ENCODE measurements around the gene IL2RA.
"Not testable (repeated sequence)": the region's sequence is repeated elsewhere in the genome, so short reads cannot be mapped to it uniquely, and the experiment has no call there.

The IL2RA gene

DNA sequence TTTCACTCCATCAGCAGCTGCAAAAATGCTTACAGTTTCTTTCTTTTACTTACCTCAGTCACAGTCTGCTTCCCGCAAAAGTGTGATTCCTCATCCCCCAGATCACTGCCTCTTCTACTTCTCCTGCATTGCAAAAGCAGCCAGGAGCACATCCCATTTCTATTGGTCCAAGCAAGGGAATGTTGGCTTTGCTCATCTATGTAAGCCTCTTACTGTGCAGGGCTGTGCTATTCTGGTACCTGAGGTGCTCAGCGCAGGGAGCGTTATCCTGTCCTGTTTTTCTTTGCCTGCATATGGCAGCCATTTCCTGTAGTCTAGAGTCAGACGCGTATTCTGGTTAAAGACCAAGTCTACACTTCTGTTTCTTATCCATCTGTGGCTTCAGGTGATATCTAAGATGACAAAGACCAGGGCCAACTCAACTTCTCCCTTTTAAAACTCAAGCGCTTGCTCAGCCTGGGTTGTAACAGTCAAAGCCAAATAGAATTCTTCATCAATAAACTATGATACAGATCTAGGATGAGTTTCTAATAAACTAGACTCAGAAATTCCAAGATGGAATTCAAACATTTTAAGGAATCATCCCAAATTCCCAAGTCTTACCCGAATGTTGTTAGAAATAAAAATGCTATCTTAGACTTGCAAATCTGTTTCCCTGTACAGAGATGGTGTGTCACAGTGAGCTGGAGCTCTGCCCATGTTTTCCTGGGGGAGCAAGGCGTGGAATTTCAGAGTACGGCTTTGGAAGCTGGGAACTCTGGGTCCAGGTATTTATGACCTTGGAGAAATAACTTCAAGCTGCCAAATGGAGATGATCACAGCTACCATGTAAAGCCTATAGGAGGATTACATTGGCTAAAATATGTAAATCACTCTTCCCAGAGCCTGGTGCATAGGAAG is 20.6 kb upstream of the IL2RA start:
- DNase-seq = no peak

- DNase-seq = no peak
Measured at GRCh38 chr10:6080417-6080973, 18.3 kb upstream of the IL2RA start.

DNA sequence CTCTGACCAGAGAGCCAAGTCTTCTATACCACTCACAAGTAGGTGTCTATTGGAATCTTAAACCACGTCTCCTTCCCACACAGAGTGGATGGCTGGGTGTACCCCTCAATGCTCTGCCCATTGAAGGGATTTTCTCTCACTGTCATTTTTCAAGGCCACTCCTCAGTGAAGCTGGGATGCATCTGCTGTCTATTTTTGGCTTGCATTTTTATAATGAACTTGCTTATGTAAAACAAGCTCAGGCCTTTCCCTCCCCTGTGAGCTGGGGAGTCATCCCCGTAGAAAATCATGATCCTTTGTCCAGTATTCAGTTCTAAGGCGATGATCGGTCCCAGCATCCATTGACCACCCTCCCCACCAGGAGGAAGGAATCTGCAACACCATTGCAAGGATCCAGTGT is 16.9 kb upstream of the IL2RA start:
- no peak for DNase-seq

DNA sequence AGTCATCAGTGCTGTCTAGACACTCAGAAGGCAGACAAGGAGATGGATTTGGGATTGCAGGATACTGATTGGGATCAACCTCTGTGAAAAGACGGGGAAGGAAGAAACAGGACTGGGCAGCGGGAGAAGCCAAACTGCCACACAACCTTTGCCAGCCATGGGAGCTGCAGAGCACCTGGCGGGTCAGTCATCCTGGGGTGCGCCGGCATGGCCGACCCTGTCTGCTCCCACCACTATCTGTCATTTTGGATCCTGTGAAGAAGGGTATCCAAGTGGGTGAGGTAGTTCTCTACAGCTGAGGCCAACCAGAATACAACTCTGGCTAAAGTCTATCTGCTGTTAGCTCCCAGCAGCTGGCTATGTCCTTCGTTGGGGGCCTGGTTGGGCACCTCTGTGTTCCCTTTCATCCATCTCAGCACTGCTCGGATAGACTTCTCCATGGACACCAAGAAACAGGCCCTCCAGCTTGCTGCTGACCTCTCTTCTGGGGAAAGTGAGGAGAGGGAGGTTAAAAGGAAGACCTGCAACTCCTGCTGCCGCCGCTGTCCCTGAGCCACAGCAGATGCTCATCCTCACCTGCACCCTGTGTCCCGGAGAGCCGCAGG is 15.0 kb upstream of the IL2RA start:
- DNase-seq = no peak

DNA sequence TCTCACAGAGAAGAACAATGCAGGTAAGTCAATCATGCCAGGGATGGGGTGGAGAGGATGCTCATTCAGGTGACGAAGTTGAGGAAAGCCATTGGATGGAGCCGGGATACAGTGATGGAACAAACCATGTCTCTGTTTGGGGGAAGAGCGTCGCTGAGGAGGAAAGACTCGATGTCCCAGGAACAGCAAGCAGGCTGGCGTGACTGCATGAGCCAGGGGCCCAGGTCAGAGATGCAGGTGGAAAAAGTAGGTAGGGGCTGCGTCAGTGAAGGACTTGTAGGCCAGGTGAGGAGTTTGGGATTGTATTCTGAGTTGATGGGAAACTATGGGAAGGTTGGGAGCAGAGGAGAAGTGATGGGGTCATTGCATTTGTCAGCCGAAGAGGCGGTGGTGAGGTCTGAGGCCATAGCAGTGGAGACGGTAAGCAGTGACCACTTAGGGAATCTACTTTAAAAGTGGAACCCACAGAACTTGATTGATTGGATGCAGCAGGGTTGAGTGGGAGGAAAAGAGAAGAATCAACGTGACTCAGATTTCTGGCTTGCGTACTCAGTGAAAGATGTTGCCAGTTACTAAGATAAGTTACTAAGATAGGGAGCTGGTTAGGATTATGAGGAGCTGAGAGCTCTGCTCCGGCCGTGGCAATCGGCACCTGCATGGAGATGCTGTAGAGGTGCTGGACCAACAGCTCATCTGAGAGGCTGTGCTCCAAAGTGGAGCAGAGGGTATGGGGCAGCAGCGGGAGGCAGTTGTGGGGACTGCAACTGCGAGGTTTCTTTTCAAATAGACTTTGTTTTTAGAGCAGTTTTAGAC is 12.5 kb upstream of the IL2RA start:
- peak in 1 of 4 experiments; percentile 16 for DNase-seq

DNA sequence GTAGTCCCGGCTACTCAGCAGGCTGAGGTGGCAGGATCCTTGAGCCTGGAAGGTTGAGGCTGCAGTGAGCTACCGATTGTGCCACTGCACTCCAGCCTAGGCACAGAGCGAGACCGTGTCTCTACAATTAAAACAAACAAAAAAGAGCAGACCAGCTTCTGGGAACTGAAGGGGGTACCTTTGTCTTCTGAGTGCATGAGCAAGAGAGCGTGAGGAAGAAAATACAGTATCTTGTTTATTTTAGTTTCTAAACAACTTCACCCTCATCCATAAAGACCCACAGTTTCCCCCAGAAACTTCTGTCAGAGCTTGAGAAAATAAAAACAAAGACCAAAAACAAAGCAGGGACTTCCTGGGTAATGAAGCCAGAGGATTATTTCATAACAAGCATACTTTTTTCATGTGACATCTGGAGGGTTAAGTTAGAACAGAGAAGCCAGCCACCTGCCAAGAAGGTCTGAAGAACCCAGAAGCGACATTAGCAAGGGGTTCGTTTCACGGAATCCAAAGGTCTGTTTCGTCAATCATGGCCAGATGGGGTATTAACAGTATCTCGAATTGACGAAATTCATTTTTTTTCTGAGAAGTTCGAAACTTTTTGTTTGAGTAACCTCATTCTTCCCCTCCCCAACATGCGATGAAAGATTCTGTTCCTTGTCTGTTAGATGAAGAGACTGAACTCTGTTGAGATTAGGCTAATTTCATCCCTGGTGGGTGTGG is 10.2 kb upstream of the IL2RA start:
- DNase-seq = peak; percentile 26 to 36 (median 32)

GRCh38 chr10:6071181-6072175 is 9.3 kb upstream of the IL2RA start:
- DNase-seq = no peak

DNA sequence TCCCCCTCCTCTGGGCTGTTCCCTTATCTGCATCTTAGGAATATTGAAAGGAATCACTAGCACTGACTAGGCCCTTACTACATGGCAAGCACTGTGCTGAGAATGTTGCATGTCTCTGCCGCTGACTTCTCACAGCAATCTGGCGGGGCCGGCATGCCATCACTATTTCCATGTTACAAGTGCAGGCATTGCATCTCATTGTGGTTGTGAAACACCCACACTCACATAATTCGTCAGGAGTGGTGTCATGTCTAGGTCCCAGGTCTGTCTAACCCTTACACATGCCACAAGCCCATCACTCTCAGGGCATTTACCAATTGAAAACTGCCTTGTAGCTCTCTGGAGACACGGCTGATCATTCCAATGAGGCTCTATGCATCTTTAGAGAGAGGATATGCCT is 8.5 kb upstream of the IL2RA start:
- DNase-seq = peak in 2 of 4 experiments; percentile 37 to 66

DNA sequence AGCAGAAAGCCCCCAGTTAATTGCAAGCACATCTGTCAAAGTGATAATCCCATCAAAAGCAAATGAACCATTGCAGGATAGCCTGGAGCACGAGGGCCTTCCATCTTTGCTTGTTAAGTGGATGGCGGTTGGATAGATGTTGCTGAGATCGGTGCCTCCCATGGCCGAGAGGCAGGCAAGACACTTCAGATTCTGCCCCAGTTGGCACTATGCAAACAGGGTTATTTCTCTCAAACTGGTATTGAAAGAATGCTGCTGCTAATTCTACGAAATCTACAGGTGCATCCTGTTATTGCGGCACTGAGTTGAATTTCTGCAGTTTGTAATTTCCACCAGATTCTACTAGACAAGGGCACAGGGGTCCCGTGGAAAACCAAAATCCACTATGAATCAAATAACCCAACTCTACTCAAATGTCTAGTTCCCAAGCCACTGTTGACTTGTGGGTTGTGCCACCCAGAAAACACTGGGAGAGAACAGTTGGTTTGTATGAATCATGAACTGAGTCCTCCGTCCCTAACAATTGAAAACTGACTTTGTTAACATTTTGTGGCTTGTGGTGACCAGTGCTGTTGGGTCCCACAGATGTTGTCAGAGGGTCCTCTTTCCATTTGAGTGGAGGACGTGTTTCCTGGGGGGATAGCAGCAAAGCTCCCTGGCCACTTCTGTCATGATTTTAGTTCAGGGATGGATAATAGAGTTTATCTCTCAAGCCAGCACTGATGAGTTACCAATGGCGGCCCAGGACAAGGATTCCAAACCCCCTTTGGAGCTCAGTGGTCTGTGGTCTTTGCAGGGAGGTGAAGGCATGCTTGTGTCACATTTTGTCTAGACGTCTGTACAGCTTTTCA is 7.1 kb upstream of the IL2RA start:
- DNase-seq = peak in 2 of 4 experiments; percentile 43 to 52

- DNase-seq = peak in 1 of 4 experiments; percentile 28
Measured at GRCh38 chr10:6068422-6068821, 6.3 kb upstream of the IL2RA start.

- DNase-seq = no peak
Measured at GRCh38 chr10:6068006-6068405, 5.8 kb upstream of the IL2RA start.

GRCh38 chr10:6067457-6067856 is 5.3 kb upstream of the IL2RA start:
- DNase-seq = no peak

GRCh38 chr10:6065835-6066234 is 3.7 kb upstream of the IL2RA start:
- no peak for DNase-seq

DNA sequence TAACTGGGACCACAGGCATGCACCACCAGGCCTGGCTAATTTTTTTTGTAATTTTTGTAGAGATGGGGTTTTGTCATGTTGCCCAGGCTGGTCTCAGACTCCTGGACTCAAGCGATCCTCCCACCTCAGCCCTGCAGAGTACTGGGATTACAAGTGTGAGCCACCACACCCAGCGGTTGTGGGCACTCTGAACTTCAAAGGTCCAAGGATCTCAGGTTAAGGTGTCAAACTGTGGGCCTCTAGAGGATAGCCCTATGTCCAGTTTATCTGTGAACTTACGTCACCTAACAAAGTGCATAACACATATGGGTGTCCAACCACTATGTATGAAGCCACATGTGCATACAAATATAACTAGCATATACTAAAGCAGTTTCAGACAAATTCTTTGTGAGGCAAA is 3.2 kb upstream of the IL2RA start:
- no peak for DNase-seq

DNA sequence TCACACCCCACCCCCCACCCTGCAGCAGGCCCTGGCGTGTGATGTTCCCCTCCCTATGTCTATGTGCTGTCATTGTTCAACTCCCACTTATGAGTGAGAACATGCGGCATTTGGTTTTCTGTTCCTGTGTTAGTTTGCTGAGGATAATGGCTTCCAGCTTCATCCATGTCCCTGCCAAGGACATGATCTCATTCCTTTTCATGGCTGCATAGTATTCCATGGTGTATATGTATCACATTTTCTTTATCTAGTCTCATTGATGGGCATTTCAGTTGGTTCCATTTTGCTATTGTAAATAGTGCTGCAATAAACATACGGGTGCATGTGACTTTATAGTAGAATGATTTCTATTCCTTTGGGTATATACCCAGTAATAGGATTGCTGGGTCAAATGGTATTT is 2.6 kb upstream of the IL2RA start:
- DNase-seq = not testable (repeated sequence)

GRCh38 chr10:6064119-6064518 is 2.0 kb upstream of the IL2RA start:
- DNase-seq = no peak

- DNase-seq = no peak
Measured at GRCh38 chr10:6061056-6061455, 1.1 kb downstream of the IL2RA start.

GRCh38 chr10:6059506-6059905 is 2.7 kb downstream of the IL2RA start:
- DNase-seq = no peak

- DNase-seq = peak in 1 of 4 experiments; percentile 17
Measured at GRCh38 chr10:6058682-6059475, 3.3 kb downstream of the IL2RA start.
